Measurements from ENCODE around the gene GET3.
A peak's percentile ranks its signal among the peaks of the same experiment; 100 is the strongest.

Gene GET3

DNA sequence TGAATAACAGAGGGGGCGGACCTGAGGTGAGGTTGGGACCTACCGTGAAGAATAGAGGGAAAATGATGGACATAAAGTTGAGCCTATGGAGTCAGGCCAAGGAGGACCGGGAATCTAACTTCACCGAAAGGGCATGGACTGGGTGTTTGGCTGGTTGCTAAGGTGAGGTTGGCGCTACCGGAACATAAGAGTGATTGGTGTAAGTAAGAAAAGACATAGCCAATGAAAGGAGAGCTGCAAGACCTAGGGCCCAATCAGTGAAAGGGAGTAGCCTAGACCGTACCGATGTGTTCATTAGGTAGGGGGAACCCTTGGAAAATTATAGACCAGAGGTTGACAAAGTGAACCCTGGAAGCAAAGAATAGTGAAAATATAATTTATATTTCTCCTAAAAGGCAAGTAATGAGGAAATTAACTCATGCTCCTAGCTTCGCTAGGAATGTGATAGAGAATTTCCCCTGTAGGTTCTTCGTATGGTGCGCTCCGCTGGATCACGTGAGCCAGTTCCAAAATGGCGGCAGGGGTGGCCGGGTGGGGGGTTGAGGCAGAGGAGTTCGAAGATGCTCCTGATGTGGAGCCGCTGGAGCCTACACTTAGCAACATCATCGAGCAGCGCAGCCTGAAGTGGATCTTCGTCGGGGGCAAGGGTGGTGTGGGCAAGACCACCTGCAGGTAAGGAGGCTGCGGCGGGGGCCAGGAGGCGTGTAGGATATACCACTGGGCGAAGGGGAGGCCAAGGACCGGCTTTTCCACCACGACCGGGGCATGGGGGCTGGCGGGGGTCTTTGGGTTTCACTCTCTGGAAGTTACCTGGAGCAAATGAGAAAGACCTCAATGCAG is at the start of gene GET3:
TSS of gene GET3 (plus strand) at position 503 of the 840 bp plus-strand sequence. CDS start at position 512, 9 bp downstream.
- peak within 1 kb of the TSS; percentile 94 for H3K27ac ChIP-seq

DNA sequence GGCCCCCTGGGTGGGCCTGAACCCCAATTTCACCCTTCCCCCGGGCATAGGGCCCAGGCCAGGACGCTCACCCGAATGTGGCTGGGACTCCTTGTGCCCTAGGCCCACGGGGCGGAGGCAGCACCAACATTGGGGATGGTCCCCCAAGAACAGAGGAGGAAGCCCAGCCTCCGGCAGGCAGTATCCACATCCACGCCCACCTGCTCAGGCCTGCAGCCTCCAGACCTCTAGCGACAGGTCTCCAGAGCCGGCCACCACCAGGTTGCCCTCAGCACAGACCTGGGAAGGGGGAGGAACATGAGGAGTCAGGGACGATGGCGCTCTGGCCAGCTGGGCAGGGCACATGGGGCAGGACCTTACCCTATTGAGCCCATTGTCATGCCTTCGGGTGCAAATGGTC is 48.3 kb upstream of the GET3 start:
- TF ChIP-seq, protein P1, sequence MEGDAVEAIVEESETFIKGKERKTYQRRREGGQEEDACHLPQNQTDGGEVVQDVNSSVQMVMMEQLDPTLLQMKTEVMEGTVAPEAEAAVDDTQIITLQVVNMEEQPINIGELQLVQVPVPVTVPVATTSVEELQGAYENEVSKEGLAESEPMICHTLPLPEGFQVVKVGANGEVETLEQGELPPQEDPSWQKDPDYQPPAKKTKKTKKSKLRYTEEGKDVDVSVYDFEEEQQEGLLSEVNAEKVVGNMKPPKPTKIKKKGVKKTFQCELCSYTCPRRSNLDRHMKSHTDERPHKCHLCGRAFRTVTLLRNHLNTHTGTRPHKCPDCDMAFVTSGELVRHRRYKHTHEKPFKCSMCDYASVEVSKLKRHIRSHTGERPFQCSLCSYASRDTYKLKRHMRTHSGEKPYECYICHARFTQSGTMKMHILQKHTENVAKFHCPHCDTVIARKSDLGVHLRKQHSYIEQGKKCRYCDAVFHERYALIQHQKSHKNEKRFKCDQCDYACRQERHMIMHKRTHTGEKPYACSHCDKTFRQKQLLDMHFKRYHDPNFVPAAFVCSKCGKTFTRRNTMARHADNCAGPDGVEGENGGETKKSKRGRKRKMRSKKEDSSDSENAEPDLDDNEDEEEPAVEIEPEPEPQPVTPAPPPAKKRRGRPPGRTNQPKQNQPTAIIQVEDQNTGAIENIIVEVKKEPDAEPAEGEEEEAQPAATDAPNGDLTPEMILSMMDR (conservative IDR thresholded peaks at IDR 0.05) = no peak
- no peak overlapping the region for H3K27ac ChIP-seq

More for the DNA sequence above, at the start of gene GET3:
- TF ChIP-seq, protein P1 (conservative IDR thresholded peaks at IDR 0.05) = no peak

DNA sequence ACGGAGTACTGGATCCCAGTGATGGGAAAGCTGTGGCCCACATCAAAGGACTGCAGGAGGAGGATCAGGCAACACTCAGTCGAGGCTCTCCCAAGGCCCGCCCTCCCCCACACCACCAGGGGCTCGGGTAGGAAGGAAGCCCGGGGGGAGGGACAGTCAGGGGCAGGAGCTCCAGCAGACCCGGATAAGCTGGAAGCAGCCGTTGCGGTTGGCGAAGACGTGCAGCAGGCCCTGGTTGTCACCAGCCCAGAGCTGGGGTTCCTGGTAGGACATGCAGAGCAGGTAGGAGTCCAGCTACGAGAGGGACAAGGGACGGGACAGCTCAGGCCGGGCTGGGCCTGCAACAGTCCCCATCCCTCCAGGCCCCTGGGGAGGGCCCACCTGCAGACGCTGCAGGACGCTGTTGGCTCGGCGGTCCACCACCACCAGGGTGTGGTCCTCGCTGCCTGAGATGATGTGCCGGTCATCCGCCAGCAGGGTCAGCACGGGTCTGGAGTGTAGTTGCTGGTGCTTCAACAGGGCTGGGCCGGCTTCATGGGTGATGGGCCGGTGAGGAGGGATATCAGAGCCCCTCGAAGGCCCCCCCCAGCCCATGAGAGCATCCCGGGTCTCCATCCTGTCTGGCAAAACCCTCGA is 47.6 kb upstream of the GET3 start:
- TF ChIP-seq, protein P1 (conservative IDR thresholded peaks at IDR 0.05) = no peak
- H3K27ac ChIP-seq = no peak overlapping the region

DNA sequence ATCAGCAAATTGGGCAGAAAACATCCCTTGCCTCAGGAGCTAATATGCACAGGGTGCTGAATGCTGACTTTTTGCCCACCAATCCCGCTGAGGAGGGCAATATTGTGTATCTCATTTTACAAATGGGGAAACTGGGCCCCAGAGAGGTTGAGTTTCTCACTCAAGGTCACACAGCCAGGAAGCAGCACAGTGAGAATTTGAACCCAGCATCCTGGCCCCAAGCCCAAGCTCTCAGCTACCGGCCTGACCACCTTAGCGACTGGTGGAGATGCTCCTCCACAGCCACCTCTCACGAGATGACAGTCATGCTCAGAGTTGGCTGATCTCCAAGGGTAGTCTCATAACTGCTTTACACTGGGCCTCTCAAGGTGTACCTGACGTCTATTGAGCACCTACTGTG is 44.3 kb upstream of the GET3 start:
- TF ChIP-seq, protein P1 (conservative IDR thresholded peaks at IDR 0.05) = no peak

DNA sequence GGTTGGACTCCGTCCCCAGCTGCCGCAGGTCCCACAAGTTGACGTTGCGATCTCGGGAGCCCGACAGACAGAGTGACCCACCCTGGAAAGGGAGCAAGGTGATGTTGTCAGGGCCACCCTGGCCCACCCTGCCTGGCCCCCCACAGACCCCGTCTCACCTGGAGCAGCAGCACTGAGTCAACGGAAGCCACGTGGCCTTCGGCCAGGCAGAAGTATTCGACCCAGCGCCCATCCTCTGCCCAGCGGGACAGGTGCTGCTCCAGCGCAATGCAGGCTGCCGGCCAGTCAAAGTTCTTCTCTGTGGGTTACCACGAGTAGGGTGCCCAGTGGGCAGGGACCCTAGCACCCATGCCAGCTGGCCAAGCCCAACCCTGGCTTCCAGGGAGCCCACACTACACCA is 42.7 kb upstream of the GET3 start:
- H3K27ac ChIP-seq = no peak overlapping the region
- TF ChIP-seq, protein P1 (conservative IDR thresholded peaks at IDR 0.05) = no peak

More for the DNA sequence above, 44.3 kb upstream of the GET3 start:
- H3K27ac ChIP-seq = no peak overlapping the region

DNA sequence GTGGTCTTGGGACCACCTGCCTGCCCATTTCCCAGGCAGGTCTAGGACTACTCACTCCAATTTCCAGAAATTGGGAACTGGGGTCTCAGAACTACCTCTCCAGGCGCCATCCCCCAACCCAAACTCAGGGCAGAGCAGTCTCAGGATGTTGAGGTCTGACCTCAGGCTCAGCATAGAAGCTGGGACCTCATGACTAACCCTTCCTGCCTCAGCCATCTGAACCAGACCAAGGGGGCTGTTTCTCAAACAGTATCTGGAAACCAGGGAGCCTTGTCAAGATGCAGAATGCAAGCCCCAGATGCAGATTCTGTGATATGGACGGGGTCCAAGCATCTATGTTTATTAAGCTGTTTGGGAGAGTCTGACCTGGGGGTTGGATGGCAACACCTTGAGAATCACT is 42.2 kb upstream of the GET3 start:
- no peak overlapping the region for H3K27ac ChIP-seq
- TF ChIP-seq, protein P1 (conservative IDR thresholded peaks at IDR 0.05) = no peak

DNA sequence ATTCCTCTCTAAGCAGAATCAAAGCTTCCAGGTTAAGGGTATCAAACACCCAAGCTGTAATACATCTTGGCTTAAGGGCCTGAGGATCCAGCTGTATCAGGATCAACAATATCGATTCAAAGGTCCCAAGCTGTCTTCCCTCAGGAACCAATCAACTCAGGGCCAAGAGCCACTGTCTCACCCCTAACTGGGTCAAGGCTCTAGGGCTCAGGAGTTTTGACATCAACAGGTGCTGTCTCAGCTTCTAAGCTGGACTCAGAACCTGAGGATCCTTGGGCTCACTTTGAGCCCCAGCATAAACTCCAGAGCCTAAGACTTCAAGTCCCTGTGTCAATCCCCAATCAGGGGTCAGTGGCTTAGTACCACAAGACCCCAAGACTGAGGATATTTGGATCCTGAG is 41.8 kb upstream of the GET3 start:
- peak overlapping the region; percentile 77; the same call in 1 of the 2 replicates for H3K27ac ChIP-seq
- TF ChIP-seq, protein P1 (conservative IDR thresholded peaks at IDR 0.05) = no peak
